ENCODE measurements around the gene BPIFA2. TPM values are rescaled to one million over a fixed set of nuclear protein-coding genes. Genes with fewer than 3 reads are reported as not detected.

BPIFA2 gene
- total RNA-seq, 2 experiments from 2014 or later = not detected

DNA sequence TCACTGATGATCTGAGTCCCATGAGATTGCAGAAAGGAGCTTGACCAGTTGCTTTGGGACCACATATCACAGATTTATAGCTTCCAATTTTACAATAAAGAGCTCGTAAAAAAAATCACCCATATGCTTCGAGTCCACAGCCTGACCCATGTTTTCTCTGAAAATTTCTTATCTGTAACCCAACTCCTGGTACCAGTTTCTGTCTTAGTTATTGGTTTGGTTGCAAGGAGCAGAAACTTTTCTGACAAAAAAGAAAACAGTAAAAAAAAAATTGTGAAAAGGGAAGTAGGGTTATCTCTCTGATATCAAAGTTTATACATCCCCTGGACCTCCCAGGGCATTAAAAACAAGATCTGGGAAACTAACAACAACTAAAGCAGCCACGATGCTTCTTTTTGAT is 30.8 kb upstream of the BPIFA2 start:
- POLR2A ChIA-PET = no interaction called here
- Mint-ChIP-seq H3K4me3 (no peak overlapping the region), H3K27me3 (peaks cover 8% of the 10 kb centered on the region), H3K4me1 (no peaks in the 10 kb centered on the region), H3K9me3 (peaks cover 2% of the 10 kb centered on the region), H3K36me3 (ENCODE audit: low read depth) (no peaks in the 10 kb centered on the region), H3K27ac (no peak overlapping the region)
- DNase-seq = no peak
- CTCF ChIA-PET = no interaction called here

DNA sequence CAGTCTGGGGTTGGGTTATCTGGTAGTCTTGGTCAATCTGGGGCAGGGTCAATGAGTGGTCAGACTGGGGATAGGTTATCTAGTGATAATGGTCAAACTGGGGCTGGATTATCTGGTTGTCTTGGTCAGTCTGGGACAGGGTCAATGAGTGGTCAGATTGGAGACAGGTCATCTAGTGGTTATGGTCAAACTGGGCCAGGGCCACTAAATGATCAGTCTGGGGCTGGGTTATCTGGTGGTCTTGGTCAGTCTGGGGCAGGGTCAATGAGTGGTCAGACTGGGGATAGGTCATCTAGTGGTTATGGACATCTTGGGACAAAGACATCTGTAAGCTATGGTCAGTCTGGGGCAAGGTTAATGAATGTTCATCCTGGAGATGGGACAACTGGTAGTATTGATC is 28.5 kb upstream of the BPIFA2 start:
- Mint-ChIP-seq H3K4me3 (no peak overlapping the region), H3K4me1 (no peaks in the 10 kb centered on the region), H3K9me3 (peaks cover 2% of the 10 kb centered on the region), H3K36me3 (ENCODE audit: low read depth) (no peaks in the 10 kb centered on the region), H3K27me3 (peaks cover 24% of the 10 kb centered on the region), H3K27ac (no peak overlapping the region)
- CTCF ChIA-PET = no interaction called here
- DNase-seq = no peak
- POLR2A ChIA-PET = no interaction called here

DNA sequence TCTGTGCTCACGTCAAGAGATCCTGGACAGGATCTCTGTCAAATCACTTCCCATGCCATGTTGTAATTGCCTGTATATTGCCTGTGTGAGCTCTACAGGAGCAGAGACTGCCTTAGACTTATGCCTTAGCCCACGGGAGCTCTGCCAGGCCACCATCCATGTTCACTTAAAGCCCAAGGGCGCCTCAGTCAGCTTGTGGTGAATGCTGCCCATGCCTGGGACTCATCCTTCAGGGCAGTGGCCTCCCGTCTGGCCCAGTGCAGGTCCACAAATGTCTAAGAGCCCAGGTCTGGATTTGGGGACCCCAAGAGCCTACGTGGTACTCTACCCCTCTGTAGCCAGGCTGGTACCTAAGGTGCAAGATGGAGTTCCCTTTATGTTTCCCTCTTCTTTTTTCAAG is 22.4 kb upstream of the BPIFA2 start:
- peaks cover 38% of the 10 kb centered on the region for H3K27me3 Mint-ChIP-seq
- ChIA-PET POLR2A (no interaction called here), CTCF (interaction anchor here (0.5 kb wide), 1 partner anchor 219 kb away, joined by 4 read pairs; no protein-coding TSS in a partner anchor)
- H3K4me3 Mint-ChIP-seq = no peak overlapping the region
- H3K4me1 Mint-ChIP-seq = no peaks in the 10 kb centered on the region
- H3K9me3 Mint-ChIP-seq = no peaks in the 10 kb centered on the region
- DNase-seq = no peak
- H3K27ac Mint-ChIP-seq = no peak overlapping the region
- H3K36me3 Mint-ChIP-seq (ENCODE audit: low read depth) = no peaks in the 10 kb centered on the region

DNA sequence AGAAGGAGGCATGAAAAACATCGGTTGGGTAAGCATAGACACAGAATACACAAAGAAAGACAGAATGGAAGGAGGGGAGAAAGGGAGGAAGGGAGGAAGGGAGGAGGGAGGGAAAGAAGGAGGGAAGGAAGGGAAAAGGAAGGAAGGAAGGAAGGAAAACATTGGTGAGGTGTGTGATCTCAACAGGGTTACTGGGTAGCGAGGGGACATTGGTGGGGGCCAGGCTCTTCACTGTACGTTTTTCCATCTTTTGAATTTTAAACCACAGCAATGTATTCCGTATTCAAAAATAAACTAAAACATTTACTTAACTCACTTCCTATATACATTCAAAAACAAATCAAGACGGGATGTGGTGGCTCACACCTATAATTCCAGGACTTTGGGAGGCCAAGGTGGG is 20.7 kb upstream of the BPIFA2 start:
- no peaks in the 10 kb centered on the region for H3K36me3 Mint-ChIP-seq (ENCODE audit: low read depth)
- no peak for DNase-seq
- ChIA-PET POLR2A (no interaction called here), CTCF (no interaction called here)
- no peaks in the 10 kb centered on the region for H3K4me1 Mint-ChIP-seq
- H3K9me3 Mint-ChIP-seq = no peaks in the 10 kb centered on the region
- peaks cover 34% of the 10 kb centered on the region for H3K27me3 Mint-ChIP-seq
- no peak overlapping the region for H3K27ac Mint-ChIP-seq
- H3K4me3 Mint-ChIP-seq = no peak overlapping the region

DNA sequence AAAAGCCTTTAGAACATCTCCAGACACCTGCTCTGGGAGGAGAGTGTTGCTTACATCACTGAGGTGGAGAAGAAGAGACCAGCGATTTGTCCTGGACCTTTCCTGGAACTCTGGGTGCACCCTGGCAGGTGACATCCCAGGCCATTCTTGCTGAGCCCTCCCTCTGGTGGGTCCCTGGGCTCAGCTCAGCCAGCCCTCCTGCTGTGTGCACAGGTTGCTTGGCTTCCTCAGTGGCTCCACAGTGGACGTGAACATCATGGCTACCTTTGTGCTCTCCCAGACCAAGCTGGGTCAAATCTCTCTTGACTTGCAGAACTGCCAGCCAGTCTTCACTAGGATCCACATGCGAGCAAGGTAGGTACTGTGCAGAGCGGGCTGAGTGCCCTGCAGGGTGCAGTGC is 19.9 kb upstream of the BPIFA2 start:
- no peak for DNase-seq
- ChIA-PET CTCF (no interaction called here), POLR2A (no interaction called here)
- peaks cover 30% of the 10 kb centered on the region for H3K27me3 Mint-ChIP-seq
- no peak overlapping the region for H3K27ac Mint-ChIP-seq
- no peaks in the 10 kb centered on the region for H3K9me3 Mint-ChIP-seq
- H3K4me3 Mint-ChIP-seq = no peak overlapping the region
- no peaks in the 10 kb centered on the region for H3K4me1 Mint-ChIP-seq
- H3K36me3 Mint-ChIP-seq (ENCODE audit: low read depth) = no peaks in the 10 kb centered on the region

DNA sequence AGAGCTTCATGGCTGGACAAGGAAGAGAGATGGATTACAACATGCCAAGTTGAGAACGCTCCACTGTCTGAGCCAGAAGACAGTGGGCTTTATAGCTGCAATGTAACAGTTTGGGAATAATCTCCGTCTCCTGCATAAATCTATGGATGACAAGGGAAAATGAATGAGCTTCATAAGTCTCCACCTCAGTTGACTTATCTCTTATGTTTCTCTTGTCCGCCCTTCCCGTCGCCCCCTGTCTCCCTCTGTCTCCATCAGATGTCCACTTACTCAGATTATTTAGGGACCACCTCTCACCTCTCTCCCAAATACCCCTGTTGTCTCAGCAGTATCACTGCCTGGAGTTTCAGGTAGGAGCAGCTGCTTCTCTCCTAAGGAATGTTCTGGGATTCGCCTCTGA is 13.7 kb upstream of the BPIFA2 start:
- no peak overlapping the region for H3K4me3 Mint-ChIP-seq
- no peak overlapping the region for H3K27ac Mint-ChIP-seq
- no peaks in the 10 kb centered on the region for H3K4me1 Mint-ChIP-seq
- H3K27me3 Mint-ChIP-seq = peaks cover 17% of the 10 kb centered on the region
- CTCF ChIA-PET = no interaction called here
- no peaks in the 10 kb centered on the region for H3K36me3 Mint-ChIP-seq (ENCODE audit: low read depth)
- H3K9me3 Mint-ChIP-seq = no peaks in the 10 kb centered on the region
- POLR2A ChIA-PET = no interaction called here
- DNase-seq = no peak

DNA sequence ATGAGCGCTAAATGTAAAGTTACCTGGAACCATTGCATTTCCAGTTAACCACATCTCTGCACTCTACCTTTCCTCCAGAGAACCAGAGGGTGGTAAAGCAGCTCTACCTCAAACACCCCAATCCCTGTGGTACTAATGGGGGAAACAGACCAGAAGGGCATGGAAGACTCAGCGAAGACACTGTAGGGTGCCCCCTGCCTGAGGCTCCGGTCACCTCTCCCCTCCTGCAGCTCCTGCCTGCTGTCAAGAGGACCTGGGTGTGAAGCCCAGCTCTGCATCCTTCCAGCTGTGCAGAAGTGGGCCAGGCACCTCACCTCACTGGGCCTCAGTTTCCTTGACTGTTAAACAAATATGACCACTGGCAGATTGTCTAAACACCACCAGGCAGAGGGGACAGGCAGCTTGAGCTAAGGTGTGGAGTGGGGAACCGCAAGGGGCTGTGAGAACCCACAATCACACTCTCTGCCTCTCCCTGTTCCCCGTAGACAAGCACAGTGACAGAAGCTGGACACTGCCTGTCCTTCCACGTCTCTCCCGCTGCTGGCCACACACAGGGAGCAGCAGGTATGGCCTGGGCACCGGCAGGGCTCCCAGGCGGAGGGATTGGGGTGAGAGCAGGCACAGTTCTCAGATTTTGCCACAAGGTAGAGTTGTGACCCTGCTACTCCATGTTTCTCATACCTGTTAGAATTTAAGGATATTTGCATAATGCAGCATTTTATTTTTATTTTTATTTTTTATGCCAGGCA is 9.1 kb upstream of the BPIFA2 start:
- ChIA-PET POLR2A (no interaction called here), CTCF (no interaction called here)

DNA sequence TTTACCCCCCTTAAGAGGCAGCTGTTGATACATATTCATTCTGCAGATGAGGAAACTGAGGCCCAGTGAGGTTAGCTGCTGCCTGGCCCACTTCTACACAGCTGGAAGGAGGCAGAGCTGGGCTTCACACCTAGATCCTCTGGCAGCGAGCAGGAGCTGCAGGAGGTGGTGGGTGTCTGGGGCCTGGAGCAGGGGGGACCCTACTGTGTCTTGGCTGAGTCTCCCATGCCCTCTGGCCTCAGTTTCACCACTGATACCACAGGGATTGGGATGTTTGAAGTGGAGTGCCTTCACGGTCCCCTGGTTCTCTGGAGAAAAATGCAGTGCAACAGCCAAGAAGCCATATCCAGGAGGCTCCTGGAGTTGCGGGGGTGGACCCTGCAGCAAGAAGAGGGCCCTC is 8.2 kb upstream of the BPIFA2 start:
- Mint-ChIP-seq H3K4me3 (no peak overlapping the region), H3K4me1 (no peaks in the 10 kb centered on the region), H3K9me3 (no peaks in the 10 kb centered on the region), H3K36me3 (ENCODE audit: low read depth) (no peaks in the 10 kb centered on the region), H3K27me3 (peaks cover 4% of the 10 kb centered on the region), H3K27ac (no peak overlapping the region)
- ChIA-PET POLR2A (no interaction called here), CTCF (no interaction called here)
- DNase-seq = no peak

More for the DNA sequence above, 9.1 kb upstream of the BPIFA2 start:
- H3K27me3 Mint-ChIP-seq = peaks cover 7% of the 10 kb centered on the region
- no peak overlapping the region for H3K4me3 Mint-ChIP-seq
- no peak for DNase-seq
- H3K9me3 Mint-ChIP-seq = no peaks in the 10 kb centered on the region
- no peak overlapping the region for H3K27ac Mint-ChIP-seq
- H3K4me1 Mint-ChIP-seq = no peaks in the 10 kb centered on the region
- no peaks in the 10 kb centered on the region for H3K36me3 Mint-ChIP-seq (ENCODE audit: low read depth)

DNA sequence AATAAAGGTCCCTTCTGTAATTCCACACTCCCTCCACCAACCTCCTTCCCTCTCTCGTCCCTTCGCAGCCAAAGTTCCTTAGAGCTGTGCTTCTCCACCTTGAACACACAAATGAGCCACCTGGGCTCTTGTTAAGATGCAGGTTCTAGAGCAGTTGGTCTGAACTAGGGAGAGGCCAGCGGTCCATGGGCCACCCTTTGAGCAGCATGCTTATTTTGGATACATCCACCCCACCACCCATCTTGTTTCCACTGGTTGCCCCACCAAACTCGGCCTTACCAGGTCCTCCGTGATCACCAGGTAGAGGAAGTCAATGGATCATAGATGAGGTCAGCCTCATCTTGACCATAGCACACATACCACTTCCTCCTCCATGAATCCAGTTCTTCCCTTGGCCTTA is 7.3 kb upstream of the BPIFA2 start:
- no peak overlapping the region for H3K27ac Mint-ChIP-seq

DNA sequence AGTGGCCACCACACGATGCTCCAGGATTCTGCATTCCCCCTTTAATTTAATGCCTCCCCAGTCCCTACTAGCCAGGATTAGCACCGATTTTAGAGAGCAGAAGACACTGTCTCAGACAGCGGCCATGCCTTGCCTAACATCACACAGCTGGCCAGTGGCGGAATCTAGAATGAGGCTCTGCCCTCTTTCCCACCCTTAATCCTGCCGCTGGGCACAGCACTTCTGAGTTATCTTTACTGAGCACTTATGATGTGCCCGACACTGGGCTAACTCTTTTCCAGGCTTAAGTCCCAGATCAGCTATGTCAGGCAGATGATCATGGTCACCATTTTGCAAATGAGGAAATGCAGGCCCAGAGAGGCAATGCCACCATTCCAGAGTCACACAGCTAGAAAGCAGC is 5.6 kb upstream of the BPIFA2 start:
- POLR2A ChIA-PET = no interaction called here
- CTCF ChIA-PET = no interaction called here
- Mint-ChIP-seq H3K27ac (no peak overlapping the region), H3K4me3 (no peak overlapping the region), H3K36me3 (ENCODE audit: low read depth) (no peaks in the 10 kb centered on the region), H3K27me3 (no peaks in the 10 kb centered on the region), H3K9me3 (no peaks in the 10 kb centered on the region), H3K4me1 (no peaks in the 10 kb centered on the region)
- no peak for DNase-seq

More for the DNA sequence above, 7.3 kb upstream of the BPIFA2 start:
- Mint-ChIP-seq H3K4me3 (no peak overlapping the region), H3K27me3 (peaks cover 4% of the 10 kb centered on the region), H3K9me3 (no peaks in the 10 kb centered on the region), H3K36me3 (ENCODE audit: low read depth) (no peaks in the 10 kb centered on the region), H3K4me1 (no peaks in the 10 kb centered on the region)
- no peak for DNase-seq
- ChIA-PET POLR2A (no interaction called here), CTCF (no interaction called here)

DNA sequence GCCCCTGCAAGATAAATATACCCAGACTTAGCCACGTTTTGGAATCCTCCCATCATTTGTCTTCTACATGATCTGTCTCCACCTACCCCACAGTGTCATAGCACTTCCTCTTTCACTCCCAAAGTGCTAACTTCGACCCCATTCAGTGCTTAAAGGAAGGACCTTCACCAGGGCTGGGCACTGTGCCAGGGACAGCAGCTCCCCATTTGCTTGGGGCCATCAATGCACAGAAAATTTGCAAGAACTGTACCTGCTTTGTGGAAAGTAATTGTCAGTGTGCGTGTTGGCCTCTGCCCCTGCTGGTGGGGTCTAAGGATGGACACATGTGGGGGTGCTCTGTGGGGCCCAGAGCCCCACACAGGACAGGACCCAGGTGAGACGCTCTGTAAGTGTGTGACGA is 5.2 kb upstream of the BPIFA2 start:
- ChIA-PET CTCF (no interaction called here), POLR2A (no interaction called here)
- H3K9me3 Mint-ChIP-seq = no peaks in the 10 kb centered on the region
- DNase-seq = no peak
- no peak overlapping the region for H3K4me3 Mint-ChIP-seq
- H3K27ac Mint-ChIP-seq = no peak overlapping the region
- H3K36me3 Mint-ChIP-seq (ENCODE audit: low read depth) = no peaks in the 10 kb centered on the region
- no peaks in the 10 kb centered on the region for H3K27me3 Mint-ChIP-seq
- H3K4me1 Mint-ChIP-seq = no peaks in the 10 kb centered on the region

DNA sequence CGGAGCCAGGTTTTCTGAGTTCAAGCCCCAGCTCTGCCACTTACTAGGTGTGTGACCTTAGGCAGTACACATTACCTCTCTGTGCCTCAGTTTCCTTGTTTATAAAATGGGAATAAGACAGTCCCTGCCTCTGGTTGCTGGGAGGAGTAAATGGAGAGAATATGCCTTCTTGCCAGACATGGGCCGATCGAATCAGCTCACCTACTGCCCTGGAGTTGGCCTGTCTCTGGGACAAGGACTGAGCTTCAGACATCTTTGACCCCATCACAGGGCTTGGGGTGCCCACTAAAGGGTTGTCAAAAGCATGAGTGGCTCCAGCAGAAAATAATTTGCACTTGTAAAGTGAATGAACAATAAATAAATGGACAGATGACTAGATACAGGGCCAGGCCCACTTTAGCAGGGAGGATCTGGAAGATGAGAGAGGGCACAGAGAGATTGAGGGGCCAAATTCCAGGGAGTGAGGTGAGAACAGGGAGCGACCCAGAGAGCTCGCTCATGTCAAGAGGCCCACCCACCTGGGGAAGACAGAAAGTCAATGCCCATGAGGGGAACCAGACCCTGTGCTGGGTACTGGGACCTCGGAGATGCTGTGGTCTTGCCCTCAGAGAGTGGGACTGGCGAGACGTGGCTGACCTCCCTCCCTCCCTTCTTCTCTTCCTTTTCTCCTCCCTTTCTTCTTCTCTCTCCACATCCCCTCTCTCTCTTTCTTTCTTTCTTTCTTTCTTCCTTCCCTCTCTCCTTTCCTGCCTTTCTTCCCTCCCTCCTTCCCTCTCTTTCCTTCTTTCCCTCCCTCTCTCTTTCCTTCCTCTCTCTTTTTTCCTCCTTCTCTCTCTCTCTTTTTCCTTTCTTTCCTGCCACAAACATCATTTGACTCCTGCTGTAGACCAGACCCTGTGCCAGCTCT is 3.9 kb upstream of the BPIFA2 start:
- peaks cover 7% of the 10 kb centered on the region for H3K9me3 Mint-ChIP-seq
- no peak overlapping the region for H3K27ac Mint-ChIP-seq
- no peak overlapping the region for H3K4me3 Mint-ChIP-seq
- POLR2A ChIA-PET = no interaction called here
- DNase-seq = no peak
- H3K4me1 Mint-ChIP-seq = no peaks in the 10 kb centered on the region
- no peaks in the 10 kb centered on the region for H3K27me3 Mint-ChIP-seq
- CTCF ChIA-PET = interaction anchor here (0.5 kb wide), 1 partner anchor 54 kb away, joined by 3 read pairs; no protein-coding TSS in a partner anchor
- H3K36me3 Mint-ChIP-seq (ENCODE audit: low read depth) = no peaks in the 10 kb centered on the region

DNA sequence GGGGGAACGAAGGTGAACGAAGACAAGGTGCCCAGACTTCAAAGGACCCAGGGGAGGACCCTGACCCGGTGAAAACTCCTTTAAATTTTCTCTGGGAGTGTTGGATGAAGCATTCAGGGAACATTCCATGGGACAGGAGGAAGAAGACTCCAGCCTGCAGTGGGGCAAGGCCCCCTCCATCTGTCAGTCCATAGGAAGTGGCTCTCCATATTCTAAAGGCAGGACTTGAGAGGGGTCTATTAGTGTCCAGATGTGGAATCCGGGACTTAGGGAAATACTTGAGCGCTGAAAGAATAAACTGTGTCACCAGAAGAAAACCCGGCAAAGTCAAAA is 3.2 kb upstream of the BPIFA2 start:
- Mint-ChIP-seq H3K27ac (no peak overlapping the region), H3K36me3 (ENCODE audit: low read depth) (no peaks in the 10 kb centered on the region), H3K4me1 (no peaks in the 10 kb centered on the region), H3K4me3 (no peak overlapping the region), H3K9me3 (peaks cover 11% of the 10 kb centered on the region), H3K27me3 (no peaks in the 10 kb centered on the region)
- no peak for DNase-seq
- ChIA-PET POLR2A (no interaction called here), CTCF (no interaction called here)

Measured in activated CD4-positive, alpha-beta memory T cell treated with anti-CD3 and anti-CD28 coated beads, Interleukin-2, amount 10 ng/mL, durations not matched to agents 7 days and 5 days (primary cell).